Measurements from ENCODE around the gene ZNF414. TPM values are rescaled to one million over a fixed set of nuclear protein-coding genes. Genes with fewer than 3 reads are reported as not detected.

ZNF414 gene
- total RNA-seq, 2 donors from 2014 or later = 6.5 to 10.6 TPM

GRCh38 chr19:8482696-8483095 lies 31.3 kb downstream of the ZNF414 start:
- Histone ChIP-seq H3K27ac (no peak overlapping the region), H3K9me3 (no peaks in the 10 kb centered on the region), H3K4me3 (no peak overlapping the region), H3K4me1 (ENCODE audit: control insufficient read depth in 1 of 2, low read depth in 2 of 2) (peaks cover 0 to 5% of the 10 kb centered on the region in 2 donors), H3K27me3 (replicated peaks; ENCODE audit: insufficient read depth) (no peaks in the 10 kb centered on the region), H3K36me3 (peaks cover 38% of the 10 kb centered on the region)
- ATAC-seq (ENCODE audit: insufficient number of reproducible peaks, low FRiP score, low read depth) (no peak), DNase-seq (ENCODE audit: low spot score) (no peak)
- TF ChIP-seq CTCF (IDR thresholded peaks at IDR 0.05) = no peak

- Histone ChIP-seq H3K9me3 (no peaks in the 10 kb centered on the region), H3K4me1 (ENCODE audit: control insufficient read depth in 1 of 2, low read depth in 2 of 2) (peaks cover 0 to 5% of the 10 kb centered on the region in 2 donors), H3K27ac (no peak overlapping the region), H3K4me3 (no peak overlapping the region), H3K36me3 (peaks cover 29% of the 10 kb centered on the region), H3K27me3 (replicated peaks; ENCODE audit: insufficient read depth) (no peaks in the 10 kb centered on the region)
- no peak for DNase-seq (ENCODE audit: low spot score)
- no peak for TF ChIP-seq CTCF (IDR thresholded peaks at IDR 0.05)
- ATAC-seq (ENCODE audit: insufficient number of reproducible peaks, low FRiP score, low read depth) = no peak
Observed at GRCh38 chr19:8481616-8482015, 32.4 kb downstream of the ZNF414 start.

- no peak overlapping the region for H3K4me3 ChIP-seq
- ATAC-seq (ENCODE audit: insufficient number of reproducible peaks, low FRiP score, low read depth) (no peak), DNase-seq (ENCODE audit: low spot score) (no peak)
- H3K4me1 ChIP-seq (ENCODE audit: control insufficient read depth in 1 of 2, low read depth in 2 of 2) = peaks cover 0 to 5% of the 10 kb centered on the region in 2 donors
- H3K36me3 ChIP-seq = peaks cover 25% of the 10 kb centered on the region
- no peaks in the 10 kb centered on the region for H3K27me3 ChIP-seq (replicated peaks; ENCODE audit: insufficient read depth)
- no peaks in the 10 kb centered on the region for H3K9me3 ChIP-seq
- no peak for TF ChIP-seq CTCF (IDR thresholded peaks at IDR 0.05)
- no peak overlapping the region for H3K27ac ChIP-seq
Observed at GRCh38 chr19:8481201-8481600, 32.8 kb downstream of the ZNF414 start.

- peaks cover 0 to 5% of the 10 kb centered on the region in 2 donors for H3K4me1 ChIP-seq (ENCODE audit: control insufficient read depth in 1 of 2, low read depth in 2 of 2)
- DNase-seq (ENCODE audit: low spot score) = no peak
- no peak for ATAC-seq (ENCODE audit: insufficient number of reproducible peaks, low FRiP score, low read depth)
- no peak overlapping the region for H3K27ac ChIP-seq
- TF ChIP-seq CTCF (IDR thresholded peaks at IDR 0.05) = no peak
- no peak overlapping the region for H3K4me3 ChIP-seq
- peaks cover 19% of the 10 kb centered on the region for H3K36me3 ChIP-seq
- no peaks in the 10 kb centered on the region for H3K27me3 ChIP-seq (replicated peaks; ENCODE audit: insufficient read depth)
- H3K9me3 ChIP-seq = no peaks in the 10 kb centered on the region
Observed at GRCh38 chr19:8478598-8478997, 35.4 kb downstream of the ZNF414 start.

- ATAC-seq (ENCODE audit: insufficient number of reproducible peaks, low FRiP score, low read depth) (no peak), DNase-seq (ENCODE audit: low spot score) (no peak)
- TF ChIP-seq CTCF (IDR thresholded peaks at IDR 0.05) = no peak
- H3K36me3 ChIP-seq = peaks cover 18% of the 10 kb centered on the region
- H3K4me1 ChIP-seq (ENCODE audit: control insufficient read depth in 1 of 2, low read depth in 2 of 2) = peaks cover 0 to 5% of the 10 kb centered on the region in 2 donors
- no peaks in the 10 kb centered on the region for H3K9me3 ChIP-seq
- H3K4me3 ChIP-seq = no peak overlapping the region
- H3K27ac ChIP-seq = no peak overlapping the region
- H3K27me3 ChIP-seq (replicated peaks; ENCODE audit: insufficient read depth) = no peaks in the 10 kb centered on the region
Observed at GRCh38 chr19:8477889-8478288, 36.1 kb downstream of the ZNF414 start.
